Colonic mucosa (tissue), 4 donors: ENCODE results near the gene PRPF40A. TPM values are rescaled to one million over a fixed set of nuclear protein-coding genes. Genes with fewer than 3 reads are reported as not detected.

ENCODE experiments used
- DNase-seq: peaks from one replicate; pipeline ENCODE4 v3.0.0-alpha.2; 2020
- H3K27ac ChIP-seq: fragments of 200-600 bp; one replicate; pipeline ENCODE4 v1.8.0; 2021
- H3K27me3 ChIP-seq: fragments of 200-600 bp; one replicate; pipeline ENCODE4 v1.8.0; 2021
- H3K36me3 ChIP-seq: fragments of 200-600 bp; one replicate; pipeline ENCODE4 v1.8.0; 2021
- H3K4me1 ChIP-seq: fragments of 200-600 bp; one replicate; pipeline ENCODE4 v1.8.0; 2021; ENCODE audit warnings: mild to moderate bottlenecking
- H3K4me3 ChIP-seq: fragments of 200-600 bp; one replicate; pipeline ENCODE4 v1.8.0; 2021
- H3K9ac ChIP-seq, 2 donors: one replicate each; pipeline ENCODE4 v1.7.0; 2013; ENCODE audit warnings: control low read depth in 2 of 2, low read depth in 2 of 2, low read length in 2 of 2
- H3K9me3 ChIP-seq: fragments of 200-600 bp; one replicate; pipeline ENCODE4 v1.8.0; 2021
- intact Hi-C: fragments of 100-400 bp; cut with DNase I; formaldehyde crosslinking; loops from one replicate; pipeline ENCODE4 v1.14.1; 2022
- total RNA-seq, 2 donors: library from RNA; stranded (reverse); fragmentation: NEBNext Ultra II Directional in 1 of 2; extraction: Animal tissue kit (Norgen Biotek cat#: 25700) in 1 of 2; gene quantifications; one replicate each; pipeline ENCODE4 v1.2.1, GENCODE V29; 2021
- TF ChIP-seq, protein P1 (sequence below): fragments of 200-600 bp; IDR thresholded peaks from one replicate; pipeline ENCODE4 v1.8.0; 2022; ENCODE audit warnings: antibody characterized with exemption, mild to moderate bottlenecking
- donor health status: healthy.
- donor health status: DM: no; HTN: no; CAD: no.
- donor health status: DM: no; HTN: no; CAD: no.

Gene PRPF40A
- total RNA-seq, 2 donors from 2014 or later: 103 to 115 TPM

- Histone ChIP-seq H3K27me3 (no peaks in the 10 kb centered on the region), H3K9ac (no peak overlapping the region), H3K9me3 (no peaks in the 10 kb centered on the region), H3K4me1 (no peaks in the 10 kb centered on the region), H3K27ac (no peak overlapping the region), H3K36me3 (no peaks in the 10 kb centered on the region), H3K4me3 (no peak overlapping the region)
- TF ChIP-seq, protein P1, sequence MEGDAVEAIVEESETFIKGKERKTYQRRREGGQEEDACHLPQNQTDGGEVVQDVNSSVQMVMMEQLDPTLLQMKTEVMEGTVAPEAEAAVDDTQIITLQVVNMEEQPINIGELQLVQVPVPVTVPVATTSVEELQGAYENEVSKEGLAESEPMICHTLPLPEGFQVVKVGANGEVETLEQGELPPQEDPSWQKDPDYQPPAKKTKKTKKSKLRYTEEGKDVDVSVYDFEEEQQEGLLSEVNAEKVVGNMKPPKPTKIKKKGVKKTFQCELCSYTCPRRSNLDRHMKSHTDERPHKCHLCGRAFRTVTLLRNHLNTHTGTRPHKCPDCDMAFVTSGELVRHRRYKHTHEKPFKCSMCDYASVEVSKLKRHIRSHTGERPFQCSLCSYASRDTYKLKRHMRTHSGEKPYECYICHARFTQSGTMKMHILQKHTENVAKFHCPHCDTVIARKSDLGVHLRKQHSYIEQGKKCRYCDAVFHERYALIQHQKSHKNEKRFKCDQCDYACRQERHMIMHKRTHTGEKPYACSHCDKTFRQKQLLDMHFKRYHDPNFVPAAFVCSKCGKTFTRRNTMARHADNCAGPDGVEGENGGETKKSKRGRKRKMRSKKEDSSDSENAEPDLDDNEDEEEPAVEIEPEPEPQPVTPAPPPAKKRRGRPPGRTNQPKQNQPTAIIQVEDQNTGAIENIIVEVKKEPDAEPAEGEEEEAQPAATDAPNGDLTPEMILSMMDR: no peak
- DNase-seq: no peak
- intact Hi-C loops: loop anchor here (5.0 kb wide), 1 partner anchor 435 kb away; no protein-coding TSS in a partner anchor
Observed at GRCh38 chr2:152626911-152627339, 90.3 kb downstream of the PRPF40A start.

GRCh38 chr2:152624805-152625204 lies 92.5 kb downstream of the PRPF40A start:
- Histone ChIP-seq H3K9me3 (no peaks in the 10 kb centered on the region), H3K27me3 (no peaks in the 10 kb centered on the region), H3K36me3 (no peaks in the 10 kb centered on the region), H3K4me1 (no peaks in the 10 kb centered on the region), H3K27ac (no peak overlapping the region), H3K9ac (no peak overlapping the region), H3K4me3 (no peak overlapping the region)
- TF ChIP-seq, protein P1: no peak
- no peak for DNase-seq
- intact Hi-C loops: loop anchor here (5.0 kb wide), 1 partner anchor 433 kb away; no protein-coding TSS in a partner anchor

- TF ChIP-seq, protein P1: no peak
- DNase-seq: no peak
- Histone ChIP-seq H3K27me3 (no peaks in the 10 kb centered on the region), H3K4me3 (no peak overlapping the region), H3K27ac (no peak overlapping the region), H3K9ac (no peak overlapping the region), H3K36me3 (no peaks in the 10 kb centered on the region), H3K9me3 (no peaks in the 10 kb centered on the region), H3K4me1 (no peaks in the 10 kb centered on the region)
- intact Hi-C loops: no loop called here
Observed at GRCh38 chr2:152623775-152624174, 93.5 kb downstream of the PRPF40A start.

- Histone ChIP-seq H3K9ac (no peak overlapping the region), H3K9me3 (no peaks in the 10 kb centered on the region), H3K27ac (no peak overlapping the region), H3K27me3 (no peaks in the 10 kb centered on the region), H3K36me3 (no peaks in the 10 kb centered on the region), H3K4me3 (no peak overlapping the region), H3K4me1 (no peaks in the 10 kb centered on the region)
- intact Hi-C loops: no loop called here
- no peak for DNase-seq
- TF ChIP-seq, protein P1: no peak
Observed at GRCh38 chr2:152623076-152623740, 94.1 kb downstream of the PRPF40A start.

DNA sequence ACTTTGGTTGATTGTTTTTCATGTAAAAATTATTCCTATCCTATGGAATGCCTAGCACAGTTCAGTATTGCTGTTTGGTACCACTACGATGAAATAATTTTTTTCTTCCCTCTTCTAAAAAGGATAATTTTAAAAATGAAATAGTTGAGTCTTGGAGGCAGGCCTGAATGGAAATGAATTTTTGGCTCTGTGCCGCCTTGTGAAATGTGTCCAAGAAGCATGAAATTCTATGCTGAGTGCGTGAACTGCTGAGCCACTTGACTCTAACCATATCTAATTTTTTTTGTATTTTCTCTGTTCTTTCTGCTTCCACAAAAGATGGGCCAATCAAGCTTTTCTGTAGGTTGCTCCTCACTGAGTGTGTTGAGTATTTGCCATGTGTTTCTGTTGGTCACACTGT lies 95.0 kb downstream of the PRPF40A start:
- Histone ChIP-seq H3K36me3 (no peaks in the 10 kb centered on the region), H3K27ac (no peak overlapping the region), H3K4me1 (no peaks in the 10 kb centered on the region), H3K4me3 (no peak overlapping the region), H3K9ac (no peak overlapping the region), H3K9me3 (no peaks in the 10 kb centered on the region), H3K27me3 (no peaks in the 10 kb centered on the region)
- intact Hi-C loops: no loop called here
- DNase-seq: no peak
- TF ChIP-seq, protein P1: no peak
